GM13976 (cell line): ENCODE measurements around the gene COX14.
A peak's percentile ranks its signal among the peaks of the same experiment; 100 is the strongest.
"Not testable (repeated sequence)": the region's sequence is repeated elsewhere in the genome, so short reads cannot be mapped to it uniquely, and the experiment has no call there.

Source experiments
- DNase-seq: peaks from one replicate; pipeline ENCODE4 v3.0.0; 2012; ENCODE audit warnings: low spot score
- CTCF ChIP-seq: IDR thresholded peaks from 2 replicates; pipeline ENCODE4 v1.5.1; 2012; ENCODE audit warnings: borderline replicate concordance, mild to moderate bottlenecking; ENCODE audit not compliant: insufficient read depth; ENCODE audit errors: extremely low read depth, missing control alignments, control extremely low read depth
- in situ Hi-C: fragments of 300-500 bp; cut with MboI; formaldehyde crosslinking; loops from one replicate; pipeline ENCODE4 v1.12.0; 2022; ENCODE audit warnings: low sequenced_read_pairs, mixed read lengths, inconsistent platforms; ENCODE audit not compliant: unreplicated experiment

Gene COX14

GRCh38 chr12:50127546-50127945, 15.5 kb downstream of the COX14 start:
- in situ Hi-C loops, result no loop called here
- no peak for DNase-seq
- no peak for TF ChIP-seq CTCF

- DNase-seq, result no peak
- in situ Hi-C loops, result no loop called here
- no peak for TF ChIP-seq CTCF
Measured at GRCh38 chr12:50129290-50129689, 17.3 kb downstream of the COX14 start.

GRCh38 chr12:50132505-50133135, 20.6 kb downstream of the COX14 start:
- peak; percentile 52 for DNase-seq
- in situ Hi-C loops, result no loop called here
- TF ChIP-seq CTCF, result peak; percentile 42

GRCh38 chr12:50142993-50143392, 31.0 kb downstream of the COX14 start:
- in situ Hi-C loops, result no loop called here
- TF ChIP-seq CTCF, result no peak
- no peak for DNase-seq

GRCh38 chr12:50145439-50145838, 33.4 kb downstream of the COX14 start:
- in situ Hi-C loops, result no loop called here
- no peak for DNase-seq
- TF ChIP-seq CTCF, result no peak

GRCh38 chr12:50147281-50147680, 35.2 kb downstream of the COX14 start:
- in situ Hi-C loops, result no loop called here
- TF ChIP-seq CTCF, result no peak
- no peak for DNase-seq

- in situ Hi-C loops, result not testable (repeated sequence)
Measured at GRCh38 chr12:50148011-50148410, 36.0 kb downstream of the COX14 start.

More at GRCh38 chr12:50148011-50148410, 36.0 kb downstream of the COX14 start:
- DNase-seq, result not testable (repeated sequence)
